Liver (tissue), 9 donors: Measurements from ENCODE around the gene GSE1. TPM values are rescaled to one million over a fixed set of nuclear protein-coding genes. Genes with fewer than 3 reads are reported as not detected.

Source experiments
- DNase-seq: peaks from one replicate; pipeline ENCODE4 v3.0.0-alpha.2; 2017; ENCODE audit warnings: low spot score
- H3K27ac ChIP-seq, 2 donors: one replicate each; pipeline ENCODE4 v1.7.0; 2013; ENCODE audit warnings: inconsistent platforms in 2 of 2, low read length in 2 of 2, control low read depth in 1 of 2, low read depth in 1 of 2, mild to moderate bottlenecking in 1 of 2
- H3K27me3 ChIP-seq, 4 donors: one replicate each; pipeline versions ENCODE4 v1.6.1 to v1.7.0; 2013; ENCODE audit warnings: low read length in 3 of 4, inconsistent platforms in 1 of 4, mild to moderate bottlenecking in 1 of 4, moderate library complexity in 1 of 4; ENCODE audit not compliant: control insufficient read depth in 4 of 4, insufficient read depth in 4 of 4
- H3K36me3 ChIP-seq, 4 donors: one replicate each; pipeline versions ENCODE4 v1.6.1 to v1.7.0; 2013; ENCODE audit warnings: low read length in 3 of 4, mild to moderate bottlenecking in 3 of 4, low read depth in 1 of 4, moderate library complexity in 1 of 4; ENCODE audit not compliant: control insufficient read depth in 4 of 4, insufficient read depth in 3 of 4
- H3K4me1 ChIP-seq, 4 donors: one replicate each; pipeline versions ENCODE4 v1.6.1 to v1.7.0; 2013; ENCODE audit warnings: low read length in 3 of 4, mild to moderate bottlenecking in 3 of 4, moderate library complexity in 1 of 4; ENCODE audit not compliant: control insufficient read depth in 4 of 4, insufficient read depth in 4 of 4
- H3K4me3 ChIP-seq, 3 donors: one replicate each; pipeline versions ENCODE4 v1.6.1 to v1.7.0; 2013; ENCODE audit warnings: low read length in 3 of 3, control low read depth in 1 of 3, low read depth in 1 of 3, mild to moderate bottlenecking in 1 of 3
- H3K9ac ChIP-seq, 2 donors: one replicate each; pipeline ENCODE4 v1.7.0; 2013; ENCODE audit warnings: low read length in 2 of 2, mild to moderate bottlenecking in 2 of 2, moderate library complexity in 2 of 2, control low read depth in 1 of 2, low read depth in 1 of 2
- H3K9me3 ChIP-seq, 4 donors: one replicate each; pipeline versions ENCODE4 v1.6.1 to v1.7.0; 2013; ENCODE audit warnings: low read length in 3 of 4; ENCODE audit not compliant: control insufficient read depth in 4 of 4
- ATF3 ChIP-seq: IDR thresholded peaks from 2 replicates; pipeline ENCODE4 v1.6.1; 2016; ENCODE audit warnings: antibody characterized with exemption
- CTCF ChIP-seq: fragments of 150-350 bp; IDR thresholded peaks from 2 replicates; pipeline ENCODE4 v1.5.1; 2017; ENCODE audit warnings: improper control_type of control experiment, low read depth, low read length; ENCODE audit not compliant: missing input control
- HNF4A ChIP-seq, 2 donors: conservative IDR thresholded peaks; 2 replicates each; pipeline ENCODE4 v1.6.1; 2016; ENCODE audit warnings: antibody characterized with exemption in 2 of 2, mild to moderate bottlenecking in 2 of 2
- HNF4G ChIP-seq: IDR thresholded peaks from 2 replicates; pipeline ENCODE4 v1.6.1; 2016; ENCODE audit warnings: antibody characterized with exemption
- NR2F2 ChIP-seq: IDR thresholded peaks from 2 replicates; pipeline ENCODE4 v1.6.1; 2016; ENCODE audit warnings: antibody characterized with exemption
- RAD21 ChIP-seq, 2 donors: IDR thresholded peaks; 2 replicates each; pipeline ENCODE4 v1.6.1; 2016; ENCODE audit warnings: antibody characterized with exemption in 2 of 2, mild to moderate bottlenecking in 2 of 2
- REST ChIP-seq: IDR thresholded peaks from 2 replicates; pipeline ENCODE4 v1.6.1; 2016; ENCODE audit warnings: antibody characterized with exemption, mild to moderate bottlenecking
- SP1 ChIP-seq: IDR thresholded peaks from 2 replicates; pipeline ENCODE4 v1.6.1; 2018; ENCODE audit warnings: antibody characterized with exemption, mild to moderate bottlenecking
- TAF1 ChIP-seq: conservative IDR thresholded peaks from 2 replicates; pipeline ENCODE4 v1.6.1; 2016; ENCODE audit warnings: antibody characterized with exemption, mild to moderate bottlenecking
- YY1 ChIP-seq: IDR thresholded peaks from 2 replicates; pipeline ENCODE4 v1.6.1; 2016; ENCODE audit warnings: antibody characterized with exemption, mild to moderate bottlenecking
- WGBS: extraction: QIAGEN DNeasy Blood & Tissue Kit; methylation state at CpG from one replicate; pipeline ENCODE4 v1.1.7; 2013; 5-methylcytosine and 5-hydroxymethylcytosine counted together
- polyA plus RNA-seq, 2 donors: library from polyadenylated mRNA; stranded (reverse) in 1 of 2; unstranded in 1 of 2; fragments of 200-250 nt in 1 of 2; fragments of >200 nt in 1 of 2; fragmentation: Nextera tagmentation in 1 of 2; extraction: Ambion mirVana in 1 of 2; gene quantifications; one replicate each; pipeline versions ENCODE4 v1.2.1 to v1.2.3, GENCODE V29; 2013 to 2015
- total RNA-seq, 2 donors: library from RNA; depleted of rRNA; stranded (reverse); fragments of >200 nt; gene quantifications; one replicate each; pipeline ENCODE4 v1.2.3, GENCODE V29; 2014
- donor health status: healthy.
- donor health status: healthy.
- donor health status: healthy.
- donor health status: healthy.
- donor health status: healthy.

Gene GSE1
- total and polyA plus RNA-seq, 4 donors = 9.9 to 37.7 (median 25.2) TPM

- H3K27ac ChIP-seq = peak overlapping the region; percentile 49 to 61
- peaks cover 12 to 55% (median 34%) of the 10 kb centered on the region in 4 donors for H3K4me1 ChIP-seq
- 26% methylated on average over 41 of the region's 41 CpGs for WGBS
- no peak overlapping the region for H3K9ac ChIP-seq
- TF ChIP-seq CTCF (no peak), ATF3 (no peak), HNF4A (conservative IDR thresholded peaks at IDR 0.05) (peak in 1 of 2 donors; percentile 15), RAD21 (IDR thresholded peaks at IDR 0.05) (no peak), HNF4G (no peak)
- no peaks in the 10 kb centered on the region for H3K36me3 ChIP-seq
- H3K9me3 ChIP-seq = no peaks in the 10 kb centered on the region
- no peaks in the 10 kb centered on the region for H3K27me3 ChIP-seq
- H3K4me3 ChIP-seq = peak overlapping the region in 2 of 3 donors; percentile 36 to 72
- DNase-seq = peak; percentile 50
These were observed 1.4 kb downstream of the GSE1 start for GRCh38 chr16:85614338-85615013.

DNA sequence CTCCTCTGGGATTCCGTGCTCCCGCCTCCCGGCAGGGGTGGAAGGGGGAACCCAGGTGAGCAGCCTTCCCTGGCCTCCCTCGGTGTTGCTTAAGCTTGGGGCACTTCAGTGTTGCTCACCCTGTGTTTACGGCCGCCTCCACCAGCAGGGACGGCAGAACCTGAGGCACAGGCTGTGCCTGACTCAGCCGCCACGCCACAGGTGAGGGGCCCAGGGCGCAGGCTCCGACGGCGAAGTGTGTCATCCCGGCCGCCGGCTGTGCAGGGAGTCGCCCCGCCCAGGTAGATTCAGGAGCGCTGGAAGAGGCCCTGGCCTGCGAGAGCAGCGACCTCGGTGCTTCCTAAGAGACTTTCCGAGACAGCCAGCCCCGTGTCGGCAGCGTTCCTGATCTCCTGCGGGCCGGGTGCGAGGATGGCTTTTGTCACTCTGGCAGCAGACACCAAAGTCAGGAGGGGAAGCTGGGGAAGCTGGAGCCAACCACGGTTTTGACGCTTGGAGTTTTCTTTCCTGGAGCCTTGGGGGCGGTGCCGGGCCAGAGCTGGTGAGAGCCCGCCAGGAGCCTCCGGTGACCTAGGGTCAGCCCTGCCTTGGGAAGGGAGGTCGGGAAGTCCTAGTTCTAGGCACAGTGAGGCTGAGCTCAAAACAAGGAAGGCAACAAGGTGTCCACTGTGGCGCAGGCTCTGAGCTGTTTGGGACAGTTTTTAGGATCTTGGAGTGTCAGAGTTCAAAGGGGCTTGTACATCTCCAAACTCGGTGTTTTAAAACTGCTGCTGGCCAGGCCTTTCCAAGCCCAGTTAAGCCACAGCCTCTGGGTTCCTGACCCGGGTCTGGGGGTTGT lies 2.1 kb downstream of the GSE1 start:
- WGBS = 16% methylated on average over 39 of the region's 39 CpGs
- peak; percentile 68 for DNase-seq
- no peaks in the 10 kb centered on the region for H3K36me3 ChIP-seq
- no peaks in the 10 kb centered on the region for H3K9me3 ChIP-seq
- peak overlapping the region in 1 of 3 donors; percentile 72 for H3K4me3 ChIP-seq
- no peaks in the 10 kb centered on the region for H3K27me3 ChIP-seq
- peaks cover 10 to 51% (median 30%) of the 10 kb centered on the region in 4 donors for H3K4me1 ChIP-seq
- H3K9ac ChIP-seq = peak overlapping the region in 1 of 2 donors; percentile 21
- TF ChIP-seq TAF1 (no peak), NR2F2 (peak; percentile 24)
- H3K27ac ChIP-seq = peak overlapping the region; percentile 49 to 61

GRCh38 chr16:85615852-85616606 lies 2.9 kb downstream of the GSE1 start:
- Histone ChIP-seq H3K27ac (peak overlapping the region; percentile 38 to 61), H3K4me3 (no peak overlapping the region), H3K36me3 (no peaks in the 10 kb centered on the region), H3K9me3 (no peaks in the 10 kb centered on the region), H3K27me3 (no peaks in the 10 kb centered on the region), H3K4me1 (peaks cover 9 to 51% (median 28%) of the 10 kb centered on the region in 4 donors), H3K9ac (peak overlapping the region in 1 of 2 donors; percentile 21)
- TF ChIP-seq HNF4A (conservative IDR thresholded peaks at IDR 0.05) (no peak), CTCF (peak; percentile 46), SP1 (no peak), REST (no peak), YY1 (no peak), RAD21 (IDR thresholded peaks at IDR 0.05) (peak; percentile 36 to 71)
- DNase-seq = peak; percentile 84
- 62% methylated on average over 21 of the region's 21 CpGs for WGBS
